GM21515 (cell line): ENCODE results near the gene MAX.
"Not testable (repeated sequence)": the region's sequence is repeated elsewhere in the genome, so short reads cannot be mapped to it uniquely, and the experiment has no call there.

Experiments
- ATAC-seq: cut with Tn5 transposase; IDR thresholded peaks from one replicate; pipeline ENCODE4 v1.9.1; 2021; ENCODE audit not compliant: unreplicated experiment

The MAX gene

GRCh38 chr14:65040666-65041433 lies 61.5 kb downstream of the MAX start:
- no peak for ATAC-seq

DNA sequence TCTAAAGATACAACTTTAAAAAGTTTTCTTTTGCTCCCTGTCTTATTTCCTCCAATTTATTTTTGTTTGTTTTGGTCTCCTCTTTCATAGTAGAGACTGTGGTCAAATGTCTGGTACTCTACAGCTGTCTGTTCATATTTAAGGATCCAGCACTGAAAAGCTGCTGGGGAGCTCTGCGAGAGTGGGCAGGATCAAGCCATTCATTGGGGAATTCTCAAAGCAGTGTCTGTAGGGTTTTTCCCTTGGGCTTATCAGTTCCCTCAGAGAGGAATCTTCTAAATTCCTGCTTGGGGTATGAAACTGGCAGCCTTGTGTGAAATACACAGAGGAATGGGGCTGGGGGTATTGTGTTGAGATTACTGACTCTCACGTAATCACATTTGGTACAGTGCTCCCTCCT lies 63.4 kb downstream of the MAX start:
- no peak for ATAC-seq

GRCh38 chr14:65035049-65035448 lies 67.3 kb downstream of the MAX start:
- ATAC-seq = no peak

DNA sequence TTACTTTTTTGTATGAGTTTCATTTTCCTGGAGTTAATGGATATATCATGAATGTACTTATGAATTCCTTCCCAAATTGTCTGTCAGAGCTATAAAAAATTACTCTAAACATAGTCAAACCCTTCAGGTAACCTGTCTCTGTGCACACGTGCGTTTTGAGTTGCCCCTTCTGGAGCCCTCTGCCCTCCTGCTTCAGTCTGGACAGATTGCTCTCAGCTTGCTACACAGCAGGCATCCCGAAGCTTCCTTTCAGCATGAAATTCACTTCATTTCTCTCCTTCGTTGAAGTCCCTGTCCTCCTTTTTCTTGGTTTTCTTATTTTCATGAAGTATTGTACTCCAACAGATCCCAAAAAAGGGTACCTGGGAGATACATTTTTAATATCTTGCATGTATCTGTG lies 68.3 kb downstream of the MAX start:
- no peak for ATAC-seq

DNA sequence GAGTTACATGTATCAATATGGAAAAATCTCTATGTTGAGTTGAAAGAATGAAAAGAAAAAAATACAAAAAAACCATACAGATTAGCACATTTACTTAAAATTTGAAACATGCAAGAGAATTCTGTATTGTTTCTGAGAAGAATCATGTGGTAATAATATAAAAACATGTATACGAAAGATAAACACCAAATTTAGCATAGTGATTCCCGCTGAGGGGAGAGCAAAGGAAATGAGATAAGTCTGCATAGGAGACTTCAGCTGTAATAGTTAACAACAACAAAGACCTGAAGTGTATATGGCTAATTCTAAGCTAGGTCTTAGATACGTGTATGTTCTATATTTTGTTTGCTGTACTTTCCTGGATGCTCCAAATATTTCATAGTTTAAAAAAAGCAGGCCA lies 69.1 kb downstream of the MAX start:
- ATAC-seq = no peak

DNA sequence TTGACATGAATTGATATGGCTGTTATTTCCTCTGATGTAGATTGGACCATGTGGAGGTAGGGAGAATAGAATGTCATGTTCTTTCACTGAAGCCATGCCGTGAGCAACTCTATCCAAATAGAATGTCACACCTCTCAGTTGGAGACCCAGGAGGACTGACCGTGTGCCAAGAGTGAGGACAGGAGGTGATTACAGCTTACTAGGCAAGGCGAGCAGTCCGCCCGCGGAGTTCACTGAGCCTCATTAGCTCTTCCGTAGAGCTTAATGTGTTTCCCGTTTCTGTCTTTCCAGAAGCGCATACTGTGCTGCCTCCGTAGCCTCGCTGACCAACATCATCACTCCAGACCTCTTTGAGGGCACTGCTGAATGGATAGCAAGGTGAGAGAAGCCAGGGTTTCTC lies 70.0 kb downstream of the MAX start:
- no peak for ATAC-seq

- not testable (repeated sequence) for ATAC-seq
These were observed 71.0 kb downstream of the MAX start for GRCh38 chr14:65031321-65031720.

- ATAC-seq = no peak
These were observed 73.4 kb downstream of the MAX start for GRCh38 chr14:65028937-65029336.

- ATAC-seq = no peak
These were observed 75.1 kb downstream of the MAX start for GRCh38 chr14:65027127-65027799.

GRCh38 chr14:65026526-65026925 lies 75.8 kb downstream of the MAX start:
- no peak for ATAC-seq

DNA sequence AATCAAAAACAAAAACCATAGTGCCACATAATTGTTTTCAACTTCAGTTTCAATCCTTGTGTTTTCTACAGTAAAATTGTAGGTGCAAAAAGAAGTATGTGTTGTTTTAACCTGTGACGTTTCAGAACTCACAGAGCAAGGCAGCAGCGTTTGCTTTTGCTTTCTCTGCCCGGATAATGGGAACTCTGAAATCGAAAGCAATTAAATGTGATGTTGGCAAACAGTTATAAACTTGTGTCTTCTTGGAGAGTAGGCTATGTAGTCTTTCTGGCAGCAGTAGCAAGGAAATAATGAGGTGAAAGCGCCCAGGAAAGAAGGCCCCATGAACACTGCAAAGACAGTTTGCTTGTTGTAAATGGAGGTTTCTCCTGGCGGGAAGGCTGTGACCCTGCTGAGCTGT lies 76.5 kb downstream of the MAX start:
- no peak for ATAC-seq
